Panc1 (cell line): ENCODE data around the gene NMT1. TPM values are rescaled to one million over a fixed set of nuclear protein-coding genes. Genes with fewer than 3 reads are reported as not detected.
A peak's percentile ranks its signal among the peaks of the same experiment; 100 is the strongest.

Experiments
- ATAC-seq: fragments of 200-7000 bp; cut with Tn5 transposase; 2 replicates; pipeline ENCODE4 v1.9.1; 2020; ENCODE audit warnings: mild to moderate bottlenecking, moderate library complexity
- BruUV-seq: library from RNA; stranded (reverse); fragments of 400-500 nt; replicated peaks from 2 replicates; lab custom pipeline; 2021; lab: Mats Ljungman, UMichigan
- CTCF ChIA-PET: fragments of 300-600 bp; sonication (Branson Sonifier 250); formaldehyde crosslinking; loops from one replicate; lab custom pipeline; 2022; ENCODE audit warnings: antibody characterized with exemption; lab: Charles Lee
- POLR2A ChIA-PET: fragments of 300-600 bp; sonication (Branson Sonifier 250); formaldehyde crosslinking; loops from one replicate; lab custom pipeline; 2022; ENCODE audit warnings: antibody characterized with exemption; lab: Charles Lee
- DNase-seq: peaks from one replicate; pipeline ENCODE4 v3.0.0-alpha.2; 2010; ENCODE audit warnings: low read depth, low spot score
- H3K27ac ChIP-seq: 2 replicates; pipeline ENCODE4 v1.5.1; 2011; ENCODE audit warnings: mild to moderate bottlenecking, low read length, inconsistent platforms
- H3K27me3 ChIP-seq: fragments of 200-500 bp; sonication (Bioruptor generic); 2 replicates; pipeline ENCODE4 v1.6.0; 2014; ENCODE audit warnings: low read length, inconsistent platforms; ENCODE audit not compliant: control insufficient read depth, insufficient read depth
- H3K36me3 ChIP-seq: fragments of 200-500 bp; sonication (Bioruptor generic); 2 replicates; pipeline ENCODE4 v1.5.1; 2014; ENCODE audit warnings: inconsistent platforms, mild to moderate bottlenecking, low read length, moderate library complexity; ENCODE audit not compliant: control insufficient read depth, insufficient read depth
- H3K4me1 ChIP-seq: 2 replicates; pipeline ENCODE4 v1.5.1; 2011; ENCODE audit warnings: inconsistent platforms, mild to moderate bottlenecking, low read length, moderate library complexity; ENCODE audit not compliant: control insufficient read depth, insufficient read depth
- H3K4me3 ChIP-seq, 2 experiments: 2 replicates each; pipeline ENCODE4 v1.5.1; 2011 to 2012; ENCODE audit warnings: low read depth in 2 of 2, low read length in 2 of 2, mild to moderate bottlenecking in 2 of 2, inconsistent platforms in 1 of 2, moderate library complexity in 1 of 2
- H3K9me3 ChIP-seq: fragments of 200-500 bp; sonication (Bioruptor generic); 2 replicates; pipeline ENCODE4 v1.5.1; 2014; ENCODE audit warnings: low read depth, mild to moderate bottlenecking, inconsistent platforms, low read length, moderate library complexity; ENCODE audit not compliant: control insufficient read depth, insufficient read depth
- POLR2AphosphoS5 ChIP-seq: IDR thresholded peaks from 2 replicates; pipeline ENCODE4 v1.6.1; 2012; ENCODE audit warnings: mild to moderate bottlenecking, low read depth, low read length, moderate library complexity
- SIN3A ChIP-seq: IDR thresholded peaks from 2 replicates; pipeline ENCODE4 v1.6.1; 2012; ENCODE audit warnings: low read depth, mild to moderate bottlenecking, low read length, moderate library complexity, borderline replicate concordance; ENCODE audit not compliant: insufficient read depth
- TCF7L2 ChIP-seq: IDR thresholded peaks from 2 replicates; pipeline ENCODE4 v1.6.1; 2011; ENCODE audit warnings: mild to moderate bottlenecking, low read depth, low read length, inconsistent platforms
- in situ Hi-C: cut with HindIII; loops from 2 replicates; pipeline ENCODE4 v1.10.0; 2016; ENCODE audit warnings: low sequenced_read_pairs, low pct_unique_long_range_greater_than_20kb
- intact Hi-C: fragments of 100-400 bp; cut with micrococcal nuclease; formaldehyde crosslinking; loops from one replicate; pipeline ENCODE4 v1.10.0; 2022; ENCODE audit not compliant: unreplicated experiment
- total RNA-seq: library from RNA; stranded (reverse); gene quantifications from one replicate; pipeline ENCODE4 v1.2.1, GENCODE V29; 2021; ENCODE audit not compliant: unreplicated experiment
- TF ChIP-seq, protein P1 (sequence below): fragments of 450-650 bp; IDR thresholded peaks from 2 replicates; pipeline ENCODE4 v1.5.1; 2017; ENCODE audit warnings: mild to moderate bottlenecking
- TF ChIP-seq, protein P2 (sequence below), 2 experiments: IDR thresholded peaks; 2 replicates each; pipeline ENCODE4 v1.6.1; 2011 to 2012; ENCODE audit warnings: low read depth in 2 of 2, control low read depth in 1 of 2, low read length in 1 of 2, mild to moderate bottlenecking in 1 of 2, moderate library complexity in 1 of 2; ENCODE audit not compliant: insufficient read depth in 1 of 2

NMT1 gene
- total RNA-seq, 1 experiment from 2014 or later = 105 TPM

DNA sequence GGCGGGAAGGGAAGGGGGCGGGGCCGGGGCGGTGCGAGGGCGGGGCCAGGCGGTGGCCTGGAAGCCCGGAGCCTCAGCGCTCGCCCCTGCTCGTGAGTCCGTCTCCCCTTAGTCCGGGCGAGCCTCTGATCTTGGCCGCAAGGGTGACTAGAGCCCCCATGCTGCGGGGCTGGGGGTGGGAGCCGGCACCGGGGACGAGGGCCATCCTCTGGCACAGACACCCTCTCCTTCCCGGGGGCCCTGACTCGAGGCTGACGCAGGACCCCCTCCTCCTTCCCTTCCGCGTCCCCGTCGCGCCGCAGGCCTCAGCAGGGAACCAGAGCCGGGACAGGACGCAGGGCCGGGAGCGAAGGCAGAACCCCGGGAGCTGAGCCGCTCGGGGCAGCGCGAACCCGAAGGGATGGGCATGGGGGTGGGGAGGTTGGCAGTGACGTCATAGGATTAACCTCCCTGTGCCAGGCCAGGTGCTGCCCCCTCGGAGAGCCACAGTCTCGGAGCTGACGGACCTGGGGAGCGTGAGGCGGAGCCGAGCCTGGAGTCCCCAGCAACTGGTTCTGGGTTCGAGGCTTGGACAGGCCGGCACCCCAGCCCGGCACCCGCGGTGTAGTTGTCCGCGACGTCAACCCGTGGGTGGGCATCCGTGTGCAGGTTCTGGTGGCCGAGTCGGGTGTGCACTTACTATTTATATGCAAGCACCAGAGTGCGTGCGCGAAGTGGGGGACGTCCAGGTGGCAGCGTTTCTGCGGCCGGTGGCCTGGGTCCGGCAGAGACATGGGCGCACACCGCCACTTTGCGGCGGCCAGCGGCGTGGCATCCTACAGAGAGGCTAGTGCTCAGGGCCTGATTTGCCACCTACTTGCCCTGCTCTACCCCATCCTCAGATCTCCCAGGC is 71.7 kb downstream of the NMT1 start:
- ChIA-PET POLR2A (no interaction called here), CTCF (interaction anchor here (0.6 to 1.1 kb wide), 2 partner anchors 24 to 65 kb away, joined by 3 read pairs; no protein-coding TSS in a partner anchor)
- no TSS peak for BruUV-seq
- ATAC-seq = peak; percentile 62
- in situ Hi-C loops (no loop called here), intact Hi-C loops (no loop called here)
- Histone ChIP-seq H3K9me3 (no peaks in the 10 kb centered on the region), H3K4me3 (peak overlapping the region; percentile 72), H3K27ac (peak overlapping the region; percentile 69), H3K4me1 (peaks cover 38% of the 10 kb centered on the region), H3K27me3 (no peaks in the 10 kb centered on the region), H3K36me3 (no peaks in the 10 kb centered on the region; the same call in 1 of the 2 replicates)
- no peak for DNase-seq
- TF ChIP-seq, protein P1, sequence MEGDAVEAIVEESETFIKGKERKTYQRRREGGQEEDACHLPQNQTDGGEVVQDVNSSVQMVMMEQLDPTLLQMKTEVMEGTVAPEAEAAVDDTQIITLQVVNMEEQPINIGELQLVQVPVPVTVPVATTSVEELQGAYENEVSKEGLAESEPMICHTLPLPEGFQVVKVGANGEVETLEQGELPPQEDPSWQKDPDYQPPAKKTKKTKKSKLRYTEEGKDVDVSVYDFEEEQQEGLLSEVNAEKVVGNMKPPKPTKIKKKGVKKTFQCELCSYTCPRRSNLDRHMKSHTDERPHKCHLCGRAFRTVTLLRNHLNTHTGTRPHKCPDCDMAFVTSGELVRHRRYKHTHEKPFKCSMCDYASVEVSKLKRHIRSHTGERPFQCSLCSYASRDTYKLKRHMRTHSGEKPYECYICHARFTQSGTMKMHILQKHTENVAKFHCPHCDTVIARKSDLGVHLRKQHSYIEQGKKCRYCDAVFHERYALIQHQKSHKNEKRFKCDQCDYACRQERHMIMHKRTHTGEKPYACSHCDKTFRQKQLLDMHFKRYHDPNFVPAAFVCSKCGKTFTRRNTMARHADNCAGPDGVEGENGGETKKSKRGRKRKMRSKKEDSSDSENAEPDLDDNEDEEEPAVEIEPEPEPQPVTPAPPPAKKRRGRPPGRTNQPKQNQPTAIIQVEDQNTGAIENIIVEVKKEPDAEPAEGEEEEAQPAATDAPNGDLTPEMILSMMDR = peak; percentile 87
- TF ChIP-seq POLR2AphosphoS5 (no peak), TCF7L2 (peak; percentile 72; the same call in 1 of the 2 replicates)
- TF ChIP-seq, protein P2, sequence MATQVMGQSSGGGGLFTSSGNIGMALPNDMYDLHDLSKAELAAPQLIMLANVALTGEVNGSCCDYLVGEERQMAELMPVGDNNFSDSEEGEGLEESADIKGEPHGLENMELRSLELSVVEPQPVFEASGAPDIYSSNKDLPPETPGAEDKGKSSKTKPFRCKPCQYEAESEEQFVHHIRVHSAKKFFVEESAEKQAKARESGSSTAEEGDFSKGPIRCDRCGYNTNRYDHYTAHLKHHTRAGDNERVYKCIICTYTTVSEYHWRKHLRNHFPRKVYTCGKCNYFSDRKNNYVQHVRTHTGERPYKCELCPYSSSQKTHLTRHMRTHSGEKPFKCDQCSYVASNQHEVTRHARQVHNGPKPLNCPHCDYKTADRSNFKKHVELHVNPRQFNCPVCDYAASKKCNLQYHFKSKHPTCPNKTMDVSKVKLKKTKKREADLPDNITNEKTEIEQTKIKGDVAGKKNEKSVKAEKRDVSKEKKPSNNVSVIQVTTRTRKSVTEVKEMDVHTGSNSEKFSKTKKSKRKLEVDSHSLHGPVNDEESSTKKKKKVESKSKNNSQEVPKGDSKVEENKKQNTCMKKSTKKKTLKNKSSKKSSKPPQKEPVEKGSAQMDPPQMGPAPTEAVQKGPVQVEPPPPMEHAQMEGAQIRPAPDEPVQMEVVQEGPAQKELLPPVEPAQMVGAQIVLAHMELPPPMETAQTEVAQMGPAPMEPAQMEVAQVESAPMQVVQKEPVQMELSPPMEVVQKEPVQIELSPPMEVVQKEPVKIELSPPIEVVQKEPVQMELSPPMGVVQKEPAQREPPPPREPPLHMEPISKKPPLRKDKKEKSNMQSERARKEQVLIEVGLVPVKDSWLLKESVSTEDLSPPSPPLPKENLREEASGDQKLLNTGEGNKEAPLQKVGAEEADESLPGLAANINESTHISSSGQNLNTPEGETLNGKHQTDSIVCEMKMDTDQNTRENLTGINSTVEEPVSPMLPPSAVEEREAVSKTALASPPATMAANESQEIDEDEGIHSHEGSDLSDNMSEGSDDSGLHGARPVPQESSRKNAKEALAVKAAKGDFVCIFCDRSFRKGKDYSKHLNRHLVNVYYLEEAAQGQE (IDR thresholded peaks at IDR 0.05; ENCODE audit: insufficient read depth in 1 of 2, low read depth in 2 of 2, low read length in 1 of 2) = no peak

DNA sequence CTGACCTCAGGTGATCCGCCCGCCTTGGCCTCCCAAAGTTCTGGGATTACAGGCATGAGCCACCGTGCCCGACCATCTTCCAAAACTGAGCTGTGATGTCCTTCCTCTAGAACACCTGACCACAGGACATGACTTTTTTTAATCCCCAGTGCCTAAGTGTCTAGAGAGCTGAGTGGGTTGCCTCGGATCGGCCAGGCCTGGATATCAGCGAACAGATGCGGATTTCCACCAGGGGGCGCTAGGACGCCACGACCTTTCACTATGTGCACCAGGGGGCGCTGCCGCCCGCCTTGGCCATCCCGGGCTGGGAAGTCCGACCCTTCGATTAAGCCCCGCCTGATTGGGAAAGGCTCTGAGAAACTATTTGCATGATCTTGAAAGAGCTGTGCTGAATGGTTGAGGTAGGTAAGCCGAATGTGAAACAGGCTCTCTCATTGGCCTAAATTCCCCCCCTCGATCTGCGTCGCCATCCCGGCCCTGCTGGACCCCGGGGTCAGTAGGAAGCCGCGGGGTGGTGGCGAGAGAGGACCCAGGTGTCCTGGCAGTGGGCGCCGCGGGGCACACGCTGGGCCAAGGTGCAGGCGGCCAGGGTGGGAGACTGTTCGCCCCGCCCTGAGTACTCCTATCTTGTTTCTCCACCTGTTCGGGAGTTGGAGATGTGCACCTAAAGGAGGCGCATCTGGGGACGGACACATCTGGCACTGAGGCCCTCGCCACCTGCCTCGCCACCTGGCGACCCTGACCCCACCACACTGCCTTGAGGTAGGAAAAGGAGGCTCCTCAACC is 74.3 kb downstream of the NMT1 start, which contains the start of gene ACBD4:
Gene ACBD4 (plus strand): TSS at position 496 of the 786 bp plus-strand sequence. CDS start 458 bp downstream, outside the sequence.
- ChIA-PET CTCF (interaction anchor here (0.6 to 2.9 kb wide), 17 partner anchors 10 to 226 kb away, joined by 3 to 58 read pairs (median 5); partner anchors contain the start of gene HEXIM1), POLR2A (interaction anchor here (0.6 to 1.2 kb wide), 2 partner anchors 13 to 23 kb away, joined by 3 to 5 read pairs; partner anchors contain the start of gene HEXIM1)
- Histone ChIP-seq H3K27me3 (no peaks in the 10 kb centered on the region), H3K27ac (peak within 1 kb of the TSS; percentile 80), H3K4me3 (peak within 1 kb of the TSS; percentile 59 to 67), H3K4me1 (peaks cover 14% of the 10 kb centered on the region; the same call in 1 of the 2 replicates), H3K9me3 (no peaks in the 10 kb centered on the region), H3K36me3 (no peaks in the 10 kb centered on the region; the same call in 1 of the 2 replicates)
- no TSS peak for BruUV-seq
- in situ Hi-C loops (no loop called here), intact Hi-C loops (loop anchor here (1.0 kb wide), 1 partner anchor 63 kb away; no protein-coding TSS in a partner anchor)
- DNase-seq (peak; percentile 83), ATAC-seq (peak; percentile 76)
- TF ChIP-seq TCF7L2 (no peak), SIN3A (no peak), POLR2AphosphoS5 (0 out of 2 replicates have a peak, but pooled peaks have one; percentile 32)
- TF ChIP-seq, protein P1 = peak; percentile 99
- TF ChIP-seq, protein P2 (IDR thresholded peaks at IDR 0.05; ENCODE audit: insufficient read depth in 1 of 2, low read depth in 2 of 2, low read length in 1 of 2) = no peak
